COLO829 (cell line): ENCODE data around the gene DNAJB1.
"Not testable (repeated sequence)": the region's sequence is repeated elsewhere in the genome, so short reads cannot be mapped to it uniquely, and the experiment has no call there.

Experiments used
- DNase-seq: peaks from one replicate; pipeline ENCODE4 v3.0.0; 2012; ENCODE audit warnings: low spot score

The DNAJB1 gene

DNA sequence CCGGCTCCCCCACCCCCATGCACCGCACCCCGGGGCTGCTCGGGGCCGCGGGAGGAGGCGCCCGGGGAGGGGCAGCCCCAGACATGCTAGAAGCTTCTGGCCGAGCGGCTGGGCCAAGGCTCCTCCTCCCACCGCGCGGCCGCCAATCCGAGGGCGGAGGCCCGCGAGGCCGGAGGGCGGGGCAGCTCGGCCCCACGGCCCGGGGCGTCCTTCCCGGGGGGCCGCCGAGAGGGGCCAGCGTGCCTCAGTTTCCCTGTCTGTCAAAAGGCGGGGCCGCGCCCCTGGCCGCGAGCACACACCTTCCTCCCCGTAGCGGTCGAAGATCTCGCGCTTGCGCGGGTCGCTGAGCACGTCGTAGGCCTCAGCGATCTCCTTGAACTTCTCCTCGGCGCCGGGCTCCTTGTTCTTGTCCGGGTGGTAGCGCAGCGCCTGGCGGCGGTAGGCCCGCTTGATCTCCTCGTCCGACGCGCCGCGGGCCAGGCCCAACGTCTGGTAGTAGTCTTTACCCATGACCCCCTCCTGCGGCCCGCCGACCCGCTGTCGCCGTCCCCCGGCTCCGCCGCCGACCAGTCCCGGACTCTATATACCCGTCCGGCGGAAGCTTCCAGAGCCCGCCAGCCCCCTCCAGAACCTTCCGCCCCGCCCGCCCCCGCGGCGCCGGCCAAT is at the start of gene DNAJB1:
Gene DNAJB1 (minus strand): TSS at position 558 of the 666 bp plus-strand sequence. CDS start 48 bp downstream, at position 510.
- no peak for DNase-seq

DNA sequence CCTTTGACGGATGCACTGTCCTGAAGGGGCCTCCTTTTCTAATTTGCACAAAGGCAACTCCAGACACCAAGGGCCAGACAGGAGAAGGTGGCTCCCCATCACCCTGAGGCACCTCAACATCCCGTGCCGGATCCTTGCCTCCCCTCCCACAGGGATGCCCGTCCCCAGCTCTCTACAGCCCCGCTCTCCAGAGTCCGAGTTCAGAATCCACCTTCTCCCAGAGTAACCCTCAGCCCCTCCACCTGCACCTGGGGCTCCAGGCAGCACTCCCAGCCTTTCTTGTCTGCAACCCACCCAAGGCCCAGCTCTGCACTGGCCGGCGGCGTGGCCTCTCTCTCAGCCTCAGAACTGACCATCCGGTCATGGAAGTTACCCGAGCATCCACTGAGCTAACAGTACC is 48.9 kb upstream of the DNAJB1 start:
- no peak for DNase-seq

DNA sequence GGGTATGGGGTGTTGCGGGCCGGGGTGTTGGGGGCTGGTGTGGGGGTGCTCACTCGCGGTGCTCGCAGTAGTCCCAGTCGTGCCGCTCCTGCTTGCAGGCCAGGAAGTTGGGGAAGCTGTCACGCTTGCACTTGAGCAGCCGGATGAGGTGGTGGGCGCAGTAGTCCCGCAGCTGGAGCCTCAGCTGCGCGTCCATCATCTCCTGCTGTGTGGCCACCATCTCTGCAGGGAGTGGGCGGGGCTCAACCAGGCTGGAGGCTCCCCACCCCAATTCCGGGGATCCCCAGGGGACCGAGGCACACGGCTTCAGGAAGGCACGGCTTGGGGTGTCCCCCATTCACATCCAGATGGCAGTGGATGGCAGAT is 48.5 kb upstream of the DNAJB1 start:
- DNase-seq: no peak

DNA sequence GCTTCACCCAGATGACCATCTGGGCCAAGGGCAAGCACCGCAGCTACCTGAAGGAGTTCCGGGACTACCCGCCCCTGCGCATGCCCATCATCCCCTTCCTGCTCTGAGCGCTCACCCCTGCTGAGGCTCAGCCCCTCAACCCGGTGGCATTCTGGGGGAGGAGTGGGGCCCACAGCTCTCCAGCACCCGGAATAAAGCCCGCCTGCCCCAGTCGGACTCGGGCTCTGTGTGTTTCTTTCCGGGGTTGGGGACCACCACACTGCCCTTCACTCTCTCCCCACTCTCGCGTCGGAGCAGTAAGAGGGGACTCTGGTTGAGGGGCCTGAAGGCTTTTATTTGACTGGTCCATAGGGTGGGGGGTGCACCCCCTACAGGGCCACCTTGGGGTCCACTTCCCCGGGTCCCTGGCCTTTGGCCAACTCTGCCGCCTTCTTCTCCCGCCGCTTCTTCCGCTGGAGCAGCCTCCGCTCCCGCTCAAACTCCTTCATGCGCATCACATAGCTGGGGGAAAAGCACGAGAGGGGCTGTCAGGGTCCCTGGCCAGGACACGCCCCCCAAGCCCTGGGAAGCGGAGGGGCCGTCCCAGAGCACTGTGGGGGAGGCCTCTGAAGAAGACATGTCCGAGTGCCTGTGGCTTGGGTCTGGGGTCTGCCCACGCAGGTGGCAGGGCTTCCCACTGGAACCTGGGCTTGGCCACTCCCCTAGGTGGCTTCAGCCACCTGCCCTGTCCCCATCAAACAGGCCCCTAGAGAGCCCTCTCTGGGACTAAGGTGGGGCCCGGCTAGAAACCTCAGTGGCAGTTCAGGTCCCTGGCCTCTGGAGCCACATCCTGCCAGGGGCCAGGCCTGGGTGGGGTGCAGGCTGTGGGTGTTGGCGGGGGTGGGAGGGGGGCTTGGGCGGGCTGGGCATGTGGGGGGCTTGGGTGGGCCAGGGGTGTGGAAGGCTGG is 47.8 kb upstream of the DNAJB1 start:
- DNase-seq: no peak

DNA sequence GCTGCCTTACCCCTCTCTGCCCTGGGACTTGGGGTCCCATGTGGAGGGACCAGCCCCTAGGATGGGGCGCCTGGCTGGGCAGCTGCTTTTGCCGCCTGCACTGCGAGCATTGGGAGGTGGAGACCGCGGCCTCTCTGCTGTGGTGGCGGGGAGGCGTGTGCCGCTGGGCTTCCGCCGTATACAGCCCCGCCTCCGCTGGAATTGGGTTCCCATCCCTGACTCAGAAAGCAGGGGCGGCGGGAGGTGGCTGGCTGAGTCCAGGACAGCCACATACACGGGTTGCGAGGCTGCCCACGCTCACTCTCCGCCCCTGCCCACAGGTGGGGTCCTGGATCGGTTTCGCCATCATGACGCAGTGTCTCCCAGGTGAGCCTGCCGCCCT is 47.1 kb upstream of the DNAJB1 start:
- DNase-seq: no peak

DNA sequence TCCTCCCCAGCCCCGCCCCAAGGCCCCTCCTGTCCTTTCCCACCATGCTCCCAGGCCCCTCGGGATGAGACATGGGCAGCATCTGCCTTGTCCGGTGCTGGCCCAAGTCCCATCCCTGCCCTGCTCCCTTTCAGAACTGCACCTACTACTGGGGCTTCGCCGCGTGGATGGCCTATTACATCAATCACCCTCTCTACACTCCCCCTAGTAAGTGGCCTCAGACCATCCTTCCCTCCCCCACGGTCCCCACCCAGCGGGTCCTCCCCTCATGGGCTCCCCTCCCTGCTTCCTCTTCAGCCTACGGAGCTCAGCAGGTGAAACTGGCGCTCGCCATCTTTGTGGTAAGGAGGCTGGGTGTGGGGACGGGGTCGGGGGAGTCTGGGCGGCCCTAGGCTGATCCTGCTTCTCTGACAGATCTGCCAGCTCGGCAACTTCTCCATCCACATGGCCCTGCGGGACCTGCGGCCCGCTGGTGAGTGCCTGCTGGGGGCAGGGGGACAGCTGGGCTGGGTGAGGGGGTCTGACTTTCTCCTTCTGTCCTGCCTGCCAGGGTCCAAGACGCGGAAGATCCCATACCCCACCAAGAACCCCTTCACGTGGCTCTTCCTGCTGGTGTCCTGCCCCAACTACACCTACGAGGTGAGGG is 46.6 kb upstream of the DNAJB1 start:
- not testable (repeated sequence) for DNase-seq

DNA sequence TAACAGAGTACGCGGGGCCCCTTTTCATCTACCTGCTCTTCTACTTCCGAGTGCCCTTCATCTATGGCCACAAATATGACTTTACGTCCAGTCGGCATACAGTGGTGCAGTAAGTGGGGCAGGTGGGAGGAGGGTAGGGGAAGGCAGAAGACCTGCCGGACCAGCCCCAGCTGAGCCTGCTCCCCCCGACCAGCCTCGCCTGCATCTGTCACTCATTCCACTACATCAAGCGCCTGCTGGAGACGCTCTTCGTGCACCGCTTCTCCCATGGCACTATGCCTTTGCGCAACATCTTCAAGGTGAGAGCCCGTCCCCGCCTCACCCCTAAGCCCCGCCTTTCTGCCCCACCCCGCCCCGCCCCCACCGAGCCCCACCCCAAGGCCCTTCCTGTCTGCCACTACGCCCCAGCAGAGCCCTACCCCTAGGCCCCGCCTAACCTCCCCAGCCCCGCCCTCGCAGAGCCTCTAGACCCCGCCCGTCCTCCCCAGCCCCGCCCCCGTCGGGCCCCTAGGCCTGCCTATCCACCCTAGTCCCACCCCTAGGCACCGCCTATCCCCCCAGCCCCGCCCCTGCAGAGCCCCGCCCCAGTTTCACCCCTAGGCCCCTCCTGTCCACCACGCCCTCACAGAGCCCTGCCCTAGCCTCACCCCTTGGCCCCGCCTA is 45.9 kb upstream of the DNAJB1 start:
- DNase-seq: peak; percentile 76

DNA sequence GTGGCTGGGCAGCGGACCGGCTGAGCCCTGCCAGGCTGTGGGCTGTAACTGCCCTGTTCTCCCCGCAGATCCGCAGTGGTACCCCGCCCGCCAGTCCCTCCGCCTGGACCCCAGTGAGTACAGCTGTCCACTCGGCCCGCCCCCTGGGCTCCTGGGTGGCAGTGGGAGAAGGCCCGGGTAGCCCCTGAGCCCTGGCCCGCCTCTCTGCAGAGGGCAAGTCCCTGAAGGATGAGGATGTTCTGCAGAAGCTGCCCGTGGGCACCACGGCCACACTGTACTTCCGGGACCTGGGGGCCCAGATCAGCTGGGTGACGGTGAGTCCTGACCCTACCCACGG is 45.4 kb upstream of the DNAJB1 start:
- DNase-seq: no peak

DNA sequence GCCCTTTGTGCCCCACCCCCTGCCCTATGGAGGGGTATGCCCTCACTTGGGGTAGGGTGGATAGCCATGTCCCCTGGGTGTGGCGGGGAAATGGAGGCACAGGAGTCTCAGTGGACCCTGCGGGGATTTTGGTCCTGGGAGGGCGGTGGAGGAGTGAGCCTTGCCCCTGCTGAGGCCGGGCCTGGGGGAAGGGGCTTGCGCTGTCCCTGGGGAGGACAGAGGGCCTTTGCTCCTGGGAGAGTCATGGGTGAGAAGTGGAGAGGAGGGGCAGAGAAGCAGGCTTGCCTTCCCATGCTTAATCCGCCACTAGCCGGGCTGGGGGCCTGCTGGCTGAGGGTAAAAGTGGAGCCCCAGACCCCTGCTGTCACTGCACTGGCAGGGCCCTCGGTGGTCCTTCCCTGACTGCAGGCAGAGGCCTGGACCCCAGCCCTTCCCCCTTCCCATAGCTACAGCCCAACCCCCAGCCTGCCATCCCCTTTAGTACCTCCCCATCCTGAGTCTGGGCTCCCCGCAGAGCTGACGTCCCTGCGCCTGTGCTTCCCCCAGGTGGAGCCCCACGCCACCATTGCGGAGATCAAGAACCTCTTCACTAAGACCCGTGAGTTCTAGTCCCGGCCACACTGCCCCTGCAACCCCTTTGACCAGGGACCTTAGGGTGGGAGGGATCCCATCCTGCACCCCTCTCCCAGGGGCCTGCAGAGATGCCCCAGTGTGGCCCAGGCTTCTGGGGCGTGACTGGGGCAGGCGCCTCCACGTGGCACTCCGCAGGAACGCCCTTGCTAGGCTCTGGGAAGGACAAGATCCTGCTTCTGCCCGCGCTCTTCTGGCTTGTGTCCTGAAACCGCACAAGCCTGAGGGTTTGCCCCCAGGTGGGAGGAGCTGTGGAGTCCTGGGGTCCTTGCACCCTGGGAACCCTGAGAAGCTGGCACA is 44.7 kb upstream of the DNAJB1 start:
- DNase-seq: no peak

DNA sequence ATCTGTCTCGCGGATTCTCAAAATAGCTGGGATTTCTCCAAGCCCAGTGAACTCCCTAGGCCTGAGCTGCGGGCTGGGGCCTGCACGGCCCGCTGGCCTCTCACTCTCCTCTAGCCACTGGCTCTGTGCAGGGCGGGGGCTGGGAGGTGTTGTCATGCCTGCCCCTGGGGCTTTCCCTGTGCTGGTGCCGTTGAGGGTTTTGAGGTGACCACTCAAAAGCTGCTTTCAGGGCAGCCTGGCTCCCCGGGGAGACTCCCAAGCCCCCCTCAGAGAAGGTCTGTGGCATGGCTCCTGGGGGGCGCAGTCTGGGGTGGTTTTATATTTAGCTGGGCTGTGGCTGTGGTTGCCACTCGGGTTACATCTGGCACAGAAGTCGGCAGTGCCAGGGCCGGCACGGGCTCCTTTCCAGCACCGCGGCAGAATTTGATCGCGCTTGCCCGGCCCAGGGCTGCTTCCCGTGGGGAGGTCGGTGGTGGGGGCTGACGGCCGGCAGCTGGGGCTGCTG is 43.7 kb upstream of the DNAJB1 start:
- DNase-seq: no peak

DNA sequence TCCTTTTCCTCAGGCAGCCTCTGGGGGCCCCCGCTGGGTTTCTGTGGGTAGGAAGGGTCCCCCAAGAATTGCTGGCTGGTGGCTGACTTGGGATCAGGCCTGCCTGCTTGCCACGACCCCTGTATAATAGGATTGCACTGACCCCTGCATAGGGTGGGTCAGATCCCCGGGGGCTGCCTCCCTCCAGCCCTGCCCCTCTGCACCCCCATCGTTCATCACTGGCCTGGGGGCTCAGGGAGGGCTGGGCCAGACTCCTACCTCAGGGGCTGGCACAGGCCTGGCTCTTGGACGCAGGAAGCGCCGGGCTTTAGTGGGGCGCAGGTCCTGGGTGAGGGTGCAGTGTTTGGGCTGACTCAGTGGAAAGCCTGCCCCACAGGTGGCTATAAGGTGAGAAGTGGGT is 43.1 kb upstream of the DNAJB1 start:
- DNase-seq: no peak

DNA sequence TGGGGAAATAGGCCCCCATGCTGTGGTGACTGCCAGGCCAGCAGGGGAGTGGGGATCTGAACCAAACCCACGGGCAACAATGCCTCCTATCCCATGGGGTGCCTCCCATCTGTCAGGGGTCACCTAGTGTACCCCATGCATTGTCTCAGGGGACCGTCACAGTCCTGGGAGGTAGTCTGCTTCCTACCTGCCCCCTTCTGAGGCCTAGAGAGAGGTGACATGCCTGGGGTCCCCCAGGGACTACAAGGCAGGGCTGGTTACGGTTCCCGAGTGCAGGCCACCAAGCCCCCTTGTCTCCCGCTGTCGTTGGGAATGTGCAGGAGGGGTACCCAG is 42.5 kb upstream of the DNAJB1 start:
- DNase-seq: no peak

DNA sequence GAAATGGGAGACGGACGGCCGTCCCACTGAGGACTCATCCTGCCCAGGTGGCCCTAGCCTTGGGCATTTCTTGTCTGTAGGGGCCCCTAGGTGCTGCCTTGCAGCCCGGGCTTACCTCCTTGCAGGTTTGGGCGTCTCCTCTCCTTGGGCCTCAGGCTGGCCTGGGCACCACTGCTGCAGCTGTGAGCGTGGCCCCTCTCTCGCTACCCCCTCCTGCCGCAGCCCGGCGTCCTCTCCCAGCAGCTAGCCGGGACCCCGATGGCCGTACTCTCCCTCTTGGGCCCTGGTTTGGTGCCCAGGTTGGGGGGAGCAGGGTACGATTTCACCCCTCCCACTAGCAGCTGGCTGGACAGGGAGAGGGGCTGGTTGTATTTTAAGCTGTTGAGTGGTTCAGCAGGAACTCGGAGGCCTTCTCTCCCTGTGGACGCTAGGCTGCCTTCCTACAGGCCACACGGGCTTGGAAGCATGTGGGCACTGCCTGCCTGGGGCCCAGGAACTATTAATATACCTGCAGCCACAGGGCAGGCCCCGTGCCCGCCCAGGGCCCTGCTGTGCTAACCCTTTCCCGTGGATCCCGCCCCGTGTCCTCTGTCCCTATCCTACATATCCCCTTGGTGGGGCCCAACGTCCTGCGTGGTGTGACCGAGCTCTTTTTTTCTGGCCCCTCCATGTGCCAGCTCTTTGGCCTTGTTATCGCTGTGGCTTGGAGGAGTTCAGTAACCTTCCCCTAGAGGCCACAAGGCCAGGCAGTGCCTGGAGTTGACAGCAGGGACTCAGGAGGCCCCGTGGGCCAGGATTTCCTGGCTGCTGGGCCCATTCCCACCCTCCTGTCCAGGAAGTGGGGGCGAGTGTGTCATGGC is 41.9 kb upstream of the DNAJB1 start:
- no peak for DNase-seq

DNA sequence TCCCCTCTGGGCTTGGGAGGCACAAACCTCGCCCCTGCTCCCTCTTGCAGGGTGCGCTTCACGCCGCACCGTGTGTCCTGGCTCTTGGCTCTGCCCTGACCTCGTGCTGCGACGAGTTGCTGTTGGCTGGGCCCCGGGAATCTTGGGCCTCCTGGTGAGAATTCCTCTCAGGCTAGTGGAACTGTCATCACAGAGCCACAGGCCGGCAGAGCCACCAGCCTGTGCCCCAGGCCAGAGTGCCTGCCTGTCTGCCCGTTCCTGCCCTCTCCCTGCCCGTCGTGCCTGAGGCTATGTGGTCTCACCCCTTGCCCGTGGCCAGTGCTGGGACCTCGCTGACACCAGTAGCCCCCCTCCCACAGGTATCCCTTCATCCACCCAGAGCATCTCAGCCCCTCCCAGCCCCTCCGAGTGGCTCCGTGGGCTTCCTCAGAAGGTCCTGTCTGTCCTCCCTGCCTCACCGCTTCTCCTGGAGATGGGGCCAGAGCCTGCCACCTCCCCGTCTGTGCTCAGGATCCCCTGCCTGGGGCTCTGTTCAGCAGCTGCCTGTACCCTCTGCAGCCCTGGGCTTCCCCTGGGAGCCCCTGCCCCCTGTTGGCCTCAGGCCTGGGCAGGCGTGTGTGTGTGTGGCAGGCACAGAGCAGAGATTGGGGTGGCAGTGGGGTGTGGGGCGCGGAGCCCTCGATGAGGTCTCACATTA is 40.3 kb upstream of the DNAJB1 start:
- DNase-seq: no peak

DNA sequence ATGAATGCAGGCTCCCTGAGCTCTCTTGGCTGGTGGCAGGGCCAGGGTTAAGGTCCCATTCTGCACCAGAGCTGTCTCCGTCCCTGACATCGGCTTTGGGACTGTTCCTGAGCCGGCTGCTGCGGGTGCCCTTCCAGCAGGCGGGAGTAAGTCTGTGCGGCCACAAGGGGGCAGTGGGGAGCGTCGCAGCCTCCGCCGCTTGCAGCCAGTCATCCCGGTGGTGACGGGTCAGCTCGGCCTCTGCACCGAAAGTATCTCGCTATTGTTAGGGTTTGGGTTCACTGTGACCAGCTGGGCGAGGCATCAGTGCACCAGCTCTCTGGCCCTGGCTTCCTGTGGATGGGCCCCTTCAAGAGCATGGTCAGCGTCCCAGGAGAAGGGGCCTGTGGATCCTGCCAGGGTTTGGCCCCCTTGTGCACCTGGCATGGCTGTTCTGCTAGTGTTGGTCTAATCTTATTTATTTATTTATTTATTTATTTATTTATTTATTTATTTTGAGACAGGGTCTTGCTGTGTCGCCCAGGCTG is 38.5 kb upstream of the DNAJB1 start:
- DNase-seq: peak; percentile 67

DNA sequence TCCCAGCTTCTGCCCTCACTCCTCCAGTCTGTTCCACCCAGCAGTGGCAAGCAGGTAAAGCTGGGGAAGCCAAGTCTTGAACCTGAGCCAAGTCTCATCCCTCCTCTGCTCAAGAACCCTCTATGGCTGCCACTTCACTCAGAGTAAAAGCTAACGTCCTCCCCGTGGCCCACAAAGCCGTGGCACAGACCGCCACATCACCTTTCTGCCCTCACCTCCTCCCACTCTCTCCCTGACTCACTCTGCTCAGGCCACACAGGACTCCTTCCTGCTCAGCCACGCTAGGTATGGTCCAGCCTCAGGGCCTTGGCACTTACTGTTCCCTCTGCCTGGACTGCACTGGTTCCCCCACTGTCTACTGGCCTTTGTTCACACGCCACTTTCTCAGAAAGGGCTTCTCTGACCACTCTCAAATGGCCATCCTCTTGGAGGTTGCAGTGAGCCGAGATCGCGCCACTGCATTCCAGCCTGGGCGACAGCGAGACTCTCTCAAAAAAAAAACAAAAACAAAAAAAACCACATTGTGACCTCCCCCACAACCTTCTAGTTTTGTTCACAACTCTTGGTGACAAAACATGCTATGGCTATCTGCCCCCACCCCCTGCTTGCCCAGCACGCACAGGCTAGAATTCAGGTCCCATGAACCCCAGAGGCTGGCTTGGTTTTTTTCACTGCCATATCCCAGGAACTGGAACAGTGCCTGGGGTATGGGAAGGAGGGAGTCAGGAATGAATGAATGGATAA is 37.9 kb upstream of the DNAJB1 start:
- no peak for DNase-seq

DNA sequence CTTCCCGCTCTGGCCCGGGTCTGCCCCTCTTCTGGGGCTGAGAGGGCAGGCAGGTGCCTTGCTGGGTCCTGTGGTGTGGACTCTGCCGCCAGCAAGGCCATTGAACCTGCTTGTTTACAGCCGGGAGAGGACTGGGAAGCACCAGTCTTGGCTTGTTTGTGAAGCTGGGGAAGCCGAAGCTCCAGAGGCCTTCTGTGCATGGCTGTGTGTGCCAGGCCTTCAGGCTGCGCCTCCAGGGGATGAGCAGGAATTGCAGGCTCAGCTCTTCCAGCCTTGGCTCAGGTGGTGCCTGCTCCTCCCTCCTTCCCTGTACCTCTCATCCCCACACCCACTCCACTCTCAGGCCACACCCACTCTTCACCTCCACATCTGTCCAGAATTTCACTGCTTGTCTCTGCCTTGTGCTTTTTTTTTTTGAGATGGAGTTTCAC is 36.2 kb upstream of the DNAJB1 start:
- DNase-seq: no peak

DNA sequence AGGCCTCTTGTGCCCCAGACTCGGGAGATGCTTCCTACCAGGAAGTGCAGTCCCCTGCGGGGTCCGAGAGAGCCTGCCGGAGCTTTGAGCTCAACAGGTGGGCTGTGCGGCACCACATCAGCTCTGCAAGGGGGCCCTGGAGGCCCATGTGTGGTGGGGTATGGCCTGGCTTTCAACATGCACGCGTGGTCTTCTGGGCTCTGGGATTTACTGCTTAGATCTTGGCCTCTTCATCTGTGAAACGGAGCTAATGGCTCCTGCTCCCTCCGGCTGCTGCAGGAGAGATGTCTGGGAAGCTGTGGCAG is 35.7 kb upstream of the DNAJB1 start:
- DNase-seq: no peak
